ENCODE data around the gene RELA. TPM values are rescaled to one million over a fixed set of nuclear protein-coding genes. Genes with fewer than 3 reads are reported as not detected.

The RELA gene
- total and polyA plus RNA-seq, 2 of the 13 experiments (the other 11 are each of a cell fraction or from before 2014, with no cell fraction given) = 21.4 to 40.5 TPM

DNA sequence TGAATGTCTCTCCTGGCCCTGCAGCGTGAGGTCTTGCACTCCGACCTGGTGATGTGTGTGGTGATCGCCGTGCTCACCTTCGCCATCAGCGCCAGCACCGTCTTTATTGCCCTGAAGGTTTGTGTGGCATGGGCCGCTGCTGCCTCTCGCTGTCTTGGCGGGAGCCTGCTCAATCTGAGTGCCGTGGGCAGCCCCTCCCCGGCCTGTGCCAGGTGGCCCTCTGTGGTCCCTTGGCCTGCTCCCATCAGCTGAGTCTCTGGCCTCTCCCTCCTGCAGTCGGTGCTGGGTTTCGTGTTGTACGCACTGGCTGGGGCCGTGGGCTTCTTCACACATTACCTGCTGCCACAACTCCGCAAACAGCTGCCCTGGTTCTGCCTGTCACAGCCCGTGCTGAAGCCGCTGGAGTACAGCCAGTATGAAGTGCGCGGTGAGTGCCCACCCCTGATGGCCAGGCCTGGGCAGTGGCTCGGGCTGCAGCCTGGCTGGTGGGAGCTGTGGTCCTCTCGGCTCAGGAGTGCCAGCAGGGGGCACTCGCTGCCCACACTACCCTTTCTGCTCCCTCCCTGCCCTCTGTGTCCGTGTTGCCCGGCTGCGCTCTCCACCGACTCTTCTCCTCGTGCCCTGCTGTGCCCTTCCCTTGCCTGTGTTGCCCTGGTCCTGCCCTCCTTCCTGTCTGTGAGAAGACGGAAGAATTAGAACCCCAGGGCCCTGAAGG, 36.9 kb downstream of the RELA start (continued):
- TF ChIP-seq KLF6 (CRISPR knock-in tag; IDR thresholded peaks at IDR 0.05) (no peak), NR3C1 (CRISPR knock-in tag; IDR thresholded peaks at IDR 0.05) (no peak), JUND (CRISPR knock-in tag; IDR thresholded peaks at IDR 0.05) (no peak), SOX6 (IDR thresholded peaks at IDR 0.05) (no peak), SOX6 (CRISPR knock-in tag; IDR thresholded peaks at IDR 0.05) (no peak), STAG1 (CRISPR knock-in tag; IDR thresholded peaks at IDR 0.05) (peak; percentile 69), SKI (IDR thresholded peaks at IDR 0.05; ENCODE audit: partially characterized antibody) (no peak), HES4 (CRISPR knock-in tag; IDR thresholded peaks at IDR 0.05; ENCODE audit: borderline replicate concordance) (no peak), ATM (IDR thresholded peaks at IDR 0.05; ENCODE audit: borderline replicate concordance) (no peak), ZNF350 (CRISPR knock-in tag; IDR thresholded peaks at IDR 0.05; ENCODE audit: borderline replicate concordance, low read depth) (no peak), ZNF792 (CRISPR knock-in tag; IDR thresholded peaks at IDR 0.05) (no peak), ZBTB21 (CRISPR knock-in tag; IDR thresholded peaks at IDR 0.05) (no peak), EZH2 (conservative IDR thresholded peaks at IDR 0.05; ENCODE audit: low read depth, low read length) (no peak), RAD21 (CRISPR knock-in tag; IDR thresholded peaks at IDR 0.05) (peak; percentile 43; the same call in 1 of the 2 replicates), KDM3A (CRISPR knock-in tag; IDR thresholded peaks at IDR 0.05; ENCODE audit: low read depth) (no peak), RBFOX2 (IDR thresholded peaks at IDR 0.05; ENCODE audit: low read depth, low read length) (peak; percentile 59), ARNT (IDR thresholded peaks at IDR 0.05) (no peak), ZBTB38 (CRISPR knock-in tag; IDR thresholded peaks at IDR 0.05) (peak; percentile 70), TRIM24 (CRISPR knock-in tag; IDR thresholded peaks at IDR 0.05) (no peak), ZNF749 (CRISPR knock-in tag; IDR thresholded peaks at IDR 0.05; ENCODE audit: borderline replicate concordance) (no peak)
- TF ChIP-seq, protein P1, sequence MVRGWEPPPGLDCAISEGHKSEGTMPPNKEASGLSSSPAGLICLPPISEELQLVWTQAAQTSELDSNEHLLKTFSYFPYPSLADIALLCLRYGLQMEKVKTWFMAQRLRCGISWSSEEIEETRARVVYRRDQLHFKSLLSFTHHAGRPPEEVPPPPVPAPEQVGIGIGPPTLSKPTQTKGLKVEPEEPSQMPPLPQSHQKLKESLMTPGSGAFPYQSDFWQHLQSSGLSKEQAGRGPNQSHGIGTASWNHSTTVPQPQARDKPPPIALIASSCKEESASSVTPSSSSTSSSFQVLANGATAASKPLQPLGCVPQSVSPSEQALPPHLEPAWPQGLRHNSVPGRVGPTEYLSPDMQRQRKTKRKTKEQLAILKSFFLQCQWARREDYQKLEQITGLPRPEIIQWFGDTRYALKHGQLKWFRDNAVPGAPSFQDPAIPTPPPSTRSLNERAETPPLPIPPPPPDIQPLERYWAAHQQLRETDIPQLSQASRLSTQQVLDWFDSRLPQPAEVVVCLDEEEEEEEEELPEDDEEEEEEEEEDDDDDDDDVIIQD (CRISPR knock-in tag; IDR thresholded peaks at IDR 0.05; ENCODE audit: low read depth) = no peak
- TF ChIP-seq, protein P2, sequence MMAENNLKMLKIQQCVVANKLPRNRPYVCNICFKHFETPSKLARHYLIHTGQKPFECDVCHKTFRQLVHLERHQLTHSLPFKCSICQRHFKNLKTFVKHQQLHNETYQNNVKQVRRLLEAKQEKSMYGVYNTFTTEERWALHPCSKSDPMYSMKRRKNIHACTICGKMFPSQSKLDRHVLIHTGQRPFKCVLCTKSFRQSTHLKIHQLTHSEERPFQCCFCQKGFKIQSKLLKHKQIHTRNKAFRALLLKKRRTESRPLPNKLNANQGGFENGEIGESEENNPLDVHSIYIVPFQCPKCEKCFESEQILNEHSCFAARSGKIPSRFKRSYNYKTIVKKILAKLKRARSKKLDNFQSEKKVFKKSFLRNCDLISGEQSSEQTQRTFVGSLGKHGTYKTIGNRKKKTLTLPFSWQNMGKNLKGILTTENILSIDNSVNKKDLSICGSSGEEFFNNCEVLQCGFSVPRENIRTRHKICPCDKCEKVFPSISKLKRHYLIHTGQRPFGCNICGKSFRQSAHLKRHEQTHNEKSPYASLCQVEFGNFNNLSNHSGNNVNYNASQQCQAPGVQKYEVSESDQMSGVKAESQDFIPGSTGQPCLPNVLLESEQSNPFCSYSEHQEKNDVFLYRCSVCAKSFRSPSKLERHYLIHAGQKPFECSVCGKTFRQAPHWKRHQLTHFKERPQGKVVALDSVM (CRISPR knock-in tag; IDR thresholded peaks at IDR 0.05) = no peak
- TF ChIP-seq, protein P3, sequence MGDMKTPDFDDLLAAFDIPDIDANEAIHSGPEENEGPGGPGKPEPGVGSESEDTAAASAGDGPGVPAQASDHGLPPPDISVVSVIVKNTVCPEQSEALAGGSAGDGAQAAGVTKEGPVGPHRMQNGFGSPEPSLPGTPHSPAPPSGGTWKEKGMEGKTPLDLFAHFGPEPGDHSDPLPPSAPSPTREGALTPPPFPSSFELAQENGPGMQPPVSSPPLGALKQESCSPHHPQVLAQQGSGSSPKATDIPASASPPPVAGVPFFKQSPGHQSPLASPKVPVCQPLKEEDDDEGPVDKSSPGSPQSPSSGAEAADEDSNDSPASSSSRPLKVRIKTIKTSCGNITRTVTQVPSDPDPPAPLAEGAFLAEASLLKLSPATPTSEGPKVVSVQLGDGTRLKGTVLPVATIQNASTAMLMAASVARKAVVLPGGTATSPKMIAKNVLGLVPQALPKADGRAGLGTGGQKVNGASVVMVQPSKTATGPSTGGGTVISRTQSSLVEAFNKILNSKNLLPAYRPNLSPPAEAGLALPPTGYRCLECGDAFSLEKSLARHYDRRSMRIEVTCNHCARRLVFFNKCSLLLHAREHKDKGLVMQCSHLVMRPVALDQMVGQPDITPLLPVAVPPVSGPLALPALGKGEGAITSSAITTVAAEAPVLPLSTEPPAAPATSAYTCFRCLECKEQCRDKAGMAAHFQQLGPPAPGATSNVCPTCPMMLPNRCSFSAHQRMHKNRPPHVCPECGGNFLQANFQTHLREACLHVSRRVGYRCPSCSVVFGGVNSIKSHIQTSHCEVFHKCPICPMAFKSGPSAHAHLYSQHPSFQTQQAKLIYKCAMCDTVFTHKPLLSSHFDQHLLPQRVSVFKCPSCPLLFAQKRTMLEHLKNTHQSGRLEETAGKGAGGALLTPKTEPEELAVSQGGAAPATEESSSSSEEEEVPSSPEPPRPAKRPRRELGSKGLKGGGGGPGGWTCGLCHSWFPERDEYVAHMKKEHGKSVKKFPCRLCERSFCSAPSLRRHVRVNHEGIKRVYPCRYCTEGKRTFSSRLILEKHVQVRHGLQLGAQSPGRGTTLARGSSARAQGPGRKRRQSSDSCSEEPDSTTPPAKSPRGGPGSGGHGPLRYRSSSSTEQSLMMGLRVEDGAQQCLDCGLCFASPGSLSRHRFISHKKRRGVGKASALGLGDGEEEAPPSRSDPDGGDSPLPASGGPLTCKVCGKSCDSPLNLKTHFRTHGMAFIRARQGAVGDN (CRISPR knock-in tag; IDR thresholded peaks at IDR 0.05) = 0 out of 2 replicates have a peak, but pooled peaks have one; percentile 11

All from HepG2 (cell line).